Motor neuron (in vitro differentiated cells): ENCODE measurements around the gene WNK1. TPM values are rescaled to one million over a fixed set of nuclear protein-coding genes. Genes with fewer than 3 reads are reported as not detected.
A peak's percentile ranks its signal among the peaks of the same experiment; 100 is the strongest.

Experiments
- ATAC-seq, 8 experiments: fragments of 200-7000 bp; cut with Tn5 transposase; replicated peaks in 6 of 8; 2 replicates each; pipeline ENCODE4 v1.8.0; 2021; ENCODE audit warnings: mild to moderate bottlenecking in 8 of 8, moderate library complexity in 8 of 8
- H3K27ac ChIP-seq, 2 donors: fragments of 250-450 bp; sonication (Bioruptor Pico); 2 replicates each; pipeline ENCODE4 v1.9.0; 2021; ENCODE audit warnings: antibody characterized with exemption in 2 of 2, mild to moderate bottlenecking in 2 of 2, moderate library complexity in 1 of 2
- H3K4me1 ChIP-seq, 2 donors: fragments of 250-450 bp; sonication (Bioruptor Pico); replicated peaks in 1 of 2; 2 replicates each; pipeline ENCODE4 v1.6.1; 2021; ENCODE audit warnings: antibody characterized with exemption in 2 of 2, mild to moderate bottlenecking in 2 of 2, moderate library complexity in 1 of 2
- H3K4me3 ChIP-seq, 5 donors: fragments of 250-450 bp; sonication (Bioruptor Pico); 2 replicates each; pipeline ENCODE4 v1.9.0; 2021; ENCODE audit warnings: antibody characterized with exemption in 5 of 5, mild to moderate bottlenecking in 5 of 5, moderate library complexity in 4 of 5
- WGBS, 10 experiments: fragments of 450-650 bp; shearing (Covaris generic); methylation state at CpG; one replicate each; pipeline ENCODE4 v1.0.0; 2022; 5-methylcytosine and 5-hydroxymethylcytosine counted together
- in situ Hi-C, 9 experiments: fragments of 400-800 bp; cut with MboI; loops; one replicate each; pipeline ENCODE4 v1.15.0; 2021; ENCODE audit warnings: low sequenced_read_pairs in 9 of 9, low pct_unique_long_range_greater_than_20kb in 2 of 9; ENCODE audit not compliant: unreplicated experiment in 9 of 9
- total RNA-seq, 8 experiments: library from RNA; unstranded; fragments of 300-600 nt; gene quantifications; 2 replicates each; pipeline versions ENCODE4 v1.2.3 to v1.2.4, GENCODE V29; 2022

The WNK1 gene
- total RNA-seq, 8 experiments from 2014 or later: 40.8 to 124 (median 69.9) TPM

GRCh38 chr12:817941-818600 lies 65.7 kb downstream of the WNK1 start:
- Histone ChIP-seq H3K27ac (no peak overlapping the region), H3K4me1 (no peaks in the 10 kb centered on the region), H3K4me3 (no peak overlapping the region)
- 40 to 100% (median 82%) methylated on average over 1 to 3 of the region's 3 CpGs for WGBS, 10 experiments
- peak in 1 of 8 experiments; percentile 32 for ATAC-seq
- in situ Hi-C loops: loop anchor here in 1 of 9 experiments (25.0 kb wide), 1 partner anchor 256 kb away; no protein-coding TSS in a partner anchor

DNA sequence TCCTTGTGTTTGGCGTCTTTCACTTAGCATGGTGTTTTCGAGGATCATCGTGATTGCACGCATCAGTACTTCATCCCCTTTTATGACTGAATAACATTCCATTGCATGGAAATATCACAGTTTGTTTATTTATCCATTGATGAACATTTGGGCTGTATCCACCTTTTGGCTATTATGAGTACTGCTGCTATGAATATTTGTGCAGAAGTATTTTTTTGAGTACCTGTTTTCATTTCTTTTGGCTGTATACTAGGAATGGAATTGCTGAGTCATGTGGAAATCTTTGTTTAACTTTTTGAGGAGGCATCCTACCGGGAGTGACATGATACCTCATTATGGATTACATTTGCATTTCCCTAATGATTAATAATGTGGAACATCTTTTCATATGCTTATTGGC lies 66.4 kb downstream of the WNK1 start:
- no peak for ATAC-seq
- WGBS, 10 experiments: 70 to 100% (median 96%) methylated on average over 2 to 5 of the region's 5 CpGs
- no peak overlapping the region for H3K27ac ChIP-seq

DNA sequence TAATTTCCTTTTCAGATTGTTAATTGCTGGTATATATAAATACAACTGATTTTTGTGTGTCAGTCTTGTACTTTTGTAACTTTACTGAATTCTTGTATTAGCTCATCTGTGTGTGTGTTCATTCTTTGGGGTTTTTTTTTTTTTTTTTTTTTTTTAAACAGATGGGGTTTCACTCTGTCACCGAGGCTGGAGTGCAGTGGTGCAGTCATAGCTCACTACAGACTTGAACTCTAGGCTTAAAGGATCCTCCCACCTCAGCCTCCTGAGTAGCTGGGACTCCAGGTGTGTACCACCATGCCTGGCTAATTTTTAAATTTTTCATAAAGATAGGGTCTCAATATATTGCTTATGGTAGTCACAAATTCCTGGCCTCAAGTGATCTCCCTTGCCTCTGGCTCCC lies 68.0 kb downstream of the WNK1 start:
- in situ Hi-C loops: loop anchor here in 1 of 9 experiments (25.0 kb wide), 1 partner anchor 258 kb away; no protein-coding TSS in a partner anchor
- H3K4me1 ChIP-seq: no peaks in the 10 kb centered on the region
- no peak for ATAC-seq
- no peak overlapping the region for H3K27ac ChIP-seq
- H3K4me3 ChIP-seq: no peak overlapping the region
- 22 to 100% (median 92%) methylated on average over 1 of the region's 1 CpG; no CpG with 5 or more reads in 5 of the 10 experiments for WGBS, 10 experiments

More for the DNA sequence above, 66.4 kb downstream of the WNK1 start:
- Histone ChIP-seq H3K4me1 (no peaks in the 10 kb centered on the region), H3K4me3 (no peak overlapping the region)
- in situ Hi-C loops: loop anchor here in 1 of 9 experiments (25.0 kb wide), 1 partner anchor 256 kb away; no protein-coding TSS in a partner anchor

GRCh38 chr12:823028-823698 lies 70.8 kb downstream of the WNK1 start:
- Histone ChIP-seq H3K4me3 (no peak overlapping the region), H3K27ac (no peak overlapping the region), H3K4me1 (no peaks in the 10 kb centered on the region)
- in situ Hi-C loops: loop anchor here in 1 of 9 experiments (25.0 kb wide), 1 partner anchor 261 kb away; no protein-coding TSS in a partner anchor
- ATAC-seq: no peak
- 69 to 100% (median 97%) methylated on average over 1 to 2 of the region's 2 CpGs for WGBS, 10 experiments

DNA sequence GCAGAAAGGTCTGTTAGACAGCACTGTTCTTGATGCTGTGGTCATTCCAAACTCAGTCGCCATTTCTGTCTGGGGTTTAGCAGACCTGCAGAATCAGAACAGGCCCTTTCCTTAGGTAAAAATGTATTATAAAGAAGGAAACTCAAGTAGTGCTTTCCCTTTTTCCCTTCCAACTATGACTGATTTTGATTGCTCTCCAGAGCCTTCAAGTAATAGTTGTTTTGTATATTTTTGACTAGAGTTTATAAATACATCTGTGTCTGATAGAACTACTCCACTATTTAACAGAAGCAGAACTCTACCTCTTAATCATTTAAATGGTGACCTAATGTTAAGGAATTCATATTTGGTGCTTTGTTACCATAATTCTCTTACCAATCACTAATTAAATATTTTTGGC lies 74.0 kb downstream of the WNK1 start:
- no peak for ATAC-seq

DNA sequence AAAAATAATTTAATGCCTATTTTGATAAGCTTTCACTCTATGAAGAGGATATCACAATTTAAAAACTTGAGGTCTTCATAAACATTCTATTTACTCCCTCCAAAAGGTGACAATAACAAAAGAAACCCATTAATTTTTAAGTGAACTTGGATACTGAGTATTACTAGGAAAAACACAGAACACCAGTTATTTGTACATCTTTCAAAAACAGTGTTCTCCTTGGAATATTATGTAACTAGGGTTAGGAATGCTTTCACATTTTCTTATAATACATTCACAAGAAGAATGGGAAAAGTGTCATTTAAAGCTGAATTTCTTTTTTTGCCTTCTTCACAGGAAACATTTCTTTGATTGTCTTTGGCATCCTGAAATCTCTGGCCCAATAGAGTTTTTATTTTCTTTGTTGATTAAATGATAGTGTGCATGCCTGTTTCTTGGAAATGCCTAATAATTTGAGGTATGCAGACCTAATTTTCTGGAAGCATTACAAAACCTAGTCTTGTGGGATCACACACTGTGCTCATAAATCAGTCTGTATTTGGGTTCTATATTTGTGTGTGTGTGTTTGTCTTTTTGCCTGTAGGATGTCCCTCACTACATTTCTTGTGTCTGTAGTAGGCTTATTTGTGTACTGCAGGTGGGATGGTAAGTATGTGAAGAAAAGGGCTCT lies 76.5 kb downstream of the WNK1 start:
- no peak overlapping the region for H3K4me3 ChIP-seq
- no peaks in the 10 kb centered on the region for H3K4me1 ChIP-seq
- in situ Hi-C loops: no loop called here
- no peak overlapping the region for H3K27ac ChIP-seq
- ATAC-seq: no peak

More for the DNA sequence above, 74.0 kb downstream of the WNK1 start:
- 100% methylated on average over 1 of the region's 1 CpG; no CpG with 5 or more reads in 5 of the 10 experiments for WGBS, 10 experiments
- no peaks in the 10 kb centered on the region for H3K4me1 ChIP-seq
- H3K27ac ChIP-seq: no peak overlapping the region
- no peak overlapping the region for H3K4me3 ChIP-seq
- in situ Hi-C loops: no loop called here

DNA sequence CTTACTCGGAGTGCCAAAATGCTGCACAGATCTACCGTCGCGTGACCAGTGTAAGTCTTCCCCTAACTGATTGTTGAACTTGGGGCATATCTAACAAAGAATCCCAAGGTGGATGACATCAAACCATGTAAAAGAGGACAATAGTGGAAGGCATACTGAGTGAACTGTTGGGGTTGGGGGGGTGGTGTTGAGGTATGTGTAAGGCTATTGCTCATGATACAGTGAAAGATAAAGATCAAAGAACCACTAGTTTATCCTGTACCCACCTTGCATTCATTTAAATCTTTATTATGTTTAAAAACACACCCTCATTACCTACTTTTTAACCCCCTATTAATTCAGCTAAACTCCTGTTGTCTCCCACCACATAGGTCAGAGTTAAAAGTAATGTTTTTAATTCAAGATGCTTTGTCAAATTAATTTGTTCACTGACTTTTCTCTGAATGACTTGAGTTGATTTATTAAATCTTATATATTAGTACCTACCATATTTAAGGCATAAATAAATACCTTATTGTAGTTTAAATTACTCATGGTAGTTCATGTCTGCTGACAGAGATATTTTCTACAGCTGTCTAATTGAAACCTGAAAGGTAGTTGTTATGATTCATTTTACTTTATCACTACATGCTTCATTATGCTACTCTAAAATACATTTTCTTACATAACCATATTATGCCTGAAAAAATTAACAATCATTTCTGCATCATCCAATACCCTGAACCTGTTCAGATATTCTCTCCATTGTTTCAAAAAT lies 77.9 kb downstream of the WNK1 start:
- Histone ChIP-seq H3K27ac (no peak overlapping the region), H3K4me3 (no peak overlapping the region), H3K4me1 (no peaks in the 10 kb centered on the region)
- in situ Hi-C loops: no loop called here
- no peak for ATAC-seq
- 81 to 100% (median 96%) methylated on average over 2 to 4 of the region's 4 CpGs; no CpG with 5 or more reads in 5 of the 10 experiments for WGBS, 10 experiments

DNA sequence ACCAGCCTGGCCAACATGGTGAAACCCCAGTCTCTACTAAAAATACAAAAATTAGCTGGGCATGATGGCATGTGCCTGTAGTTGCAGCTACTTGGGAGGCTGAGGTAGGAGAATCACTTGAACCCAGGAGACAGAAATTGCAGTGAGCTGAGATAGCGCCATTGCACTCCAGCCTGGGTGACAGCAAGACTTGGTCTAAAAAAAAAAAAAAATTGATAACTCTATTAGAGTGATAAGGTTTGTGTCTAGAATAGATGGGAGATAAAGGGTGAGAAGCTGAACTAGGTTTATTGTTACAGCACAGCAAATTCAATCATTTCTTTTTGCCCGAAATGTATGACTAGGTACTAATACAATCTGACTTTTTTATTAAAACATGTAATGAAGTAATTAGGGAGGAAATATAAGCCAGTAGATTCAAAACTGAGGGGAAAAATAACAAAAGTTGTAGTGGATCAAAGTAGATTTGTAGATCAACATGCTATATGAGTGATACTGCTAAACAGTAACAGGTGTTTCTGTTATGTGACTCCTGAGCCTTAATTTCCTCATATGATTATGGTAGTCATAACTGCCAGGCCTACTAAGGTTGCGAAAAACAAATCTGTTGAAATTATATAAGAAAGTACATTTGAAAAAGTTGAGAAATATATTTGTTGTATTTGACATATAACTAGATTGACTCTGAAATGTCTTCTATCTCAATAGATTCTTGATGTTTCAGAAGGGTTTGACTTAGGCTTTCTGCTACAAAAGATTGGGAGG lies 83.6 kb downstream of the WNK1 start:
- no peak overlapping the region for H3K4me3 ChIP-seq
- H3K4me1 ChIP-seq: no peaks in the 10 kb centered on the region
- no peak overlapping the region for H3K27ac ChIP-seq
- no peak for ATAC-seq
- 83 to 100% (median 97%) methylated on average over 2 to 3 of the region's 3 CpGs; no CpG with 5 or more reads in 2 of the 10 experiments for WGBS, 10 experiments
- in situ Hi-C loops: no loop called here

DNA sequence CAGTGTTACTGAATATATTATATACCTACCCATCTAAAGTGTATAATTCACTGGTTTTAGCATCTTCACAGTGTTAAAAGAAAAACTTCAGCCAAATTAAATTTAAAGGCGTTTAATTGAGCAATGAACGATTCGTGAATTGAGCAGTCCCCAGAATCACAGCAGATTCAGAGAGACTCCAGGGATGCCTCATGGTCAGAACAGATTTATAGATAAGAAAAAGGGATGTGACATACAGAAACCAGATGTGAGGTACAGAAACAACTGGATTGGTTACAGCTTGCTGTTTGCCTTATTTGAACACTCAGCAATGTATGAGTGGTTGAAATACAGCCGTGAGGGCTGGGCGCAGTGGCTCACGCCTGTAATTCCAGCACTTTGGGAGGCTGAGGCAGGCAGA lies 84.6 kb downstream of the WNK1 start:
- 71 to 100% (median 90%) methylated on average over 3 to 4 of the region's 6 CpGs; no CpG with 5 or more reads in 4 of the 10 experiments for WGBS, 10 experiments
- H3K4me1 ChIP-seq: no peaks in the 10 kb centered on the region
- no peak overlapping the region for H3K4me3 ChIP-seq
- no peak for ATAC-seq
- H3K27ac ChIP-seq: no peak overlapping the region
- in situ Hi-C loops: no loop called here

DNA sequence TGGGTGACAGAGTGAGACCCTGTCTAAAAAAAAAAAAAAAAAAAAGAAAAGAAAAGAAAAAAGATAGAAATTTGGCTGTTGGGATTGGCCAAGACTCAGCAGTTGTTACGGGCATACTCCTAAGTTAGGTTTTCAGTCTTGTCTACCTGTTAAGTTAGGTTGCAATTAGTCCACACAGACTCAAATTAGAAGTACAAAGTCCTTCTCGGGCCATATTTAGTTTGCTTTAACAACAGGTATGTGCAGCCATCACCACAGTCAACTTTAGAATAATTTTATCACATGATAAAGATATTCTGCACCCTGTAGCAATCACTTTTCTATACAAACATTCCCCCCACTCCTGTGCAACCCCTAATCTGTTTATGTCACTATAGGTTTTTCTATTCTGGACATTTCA lies 85.2 kb downstream of the WNK1 start:
- H3K4me1 ChIP-seq: no peaks in the 10 kb centered on the region
- in situ Hi-C loops: no loop called here
- no peak for ATAC-seq
- no peak overlapping the region for H3K27ac ChIP-seq
- 86 to 100% (median 100%) methylated on average over 1 to 2 of the region's 2 CpGs; no CpG with 5 or more reads in 1 of the 10 experiments for WGBS, 10 experiments
- no peak overlapping the region for H3K4me3 ChIP-seq

DNA sequence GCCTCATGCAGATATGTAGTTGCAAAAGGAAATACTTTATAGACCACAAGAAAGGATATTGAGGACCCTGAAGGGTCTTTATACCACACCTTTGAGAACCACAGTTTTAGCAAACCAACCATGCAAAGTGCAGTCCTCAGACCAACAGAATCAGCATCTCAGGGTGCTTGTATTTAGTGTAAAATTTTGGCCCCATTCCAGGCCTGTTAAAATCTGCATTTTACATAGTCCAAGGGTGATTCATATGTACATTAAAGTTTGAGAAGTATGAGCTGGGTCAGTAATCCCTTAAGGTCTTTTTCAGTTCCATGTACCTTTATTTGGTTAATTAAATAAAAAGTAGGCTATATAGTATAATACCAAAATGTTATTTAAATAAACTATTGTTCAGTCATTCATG lies 91.2 kb downstream of the WNK1 start:
- ATAC-seq: peak in 3 of 8 experiments; percentile 79 to 96 (median 79)
- Histone ChIP-seq H3K4me3 (no peak overlapping the region), H3K27ac (no peak overlapping the region), H3K4me1 (no peaks in the 10 kb centered on the region)
- in situ Hi-C loops: no loop called here

DNA sequence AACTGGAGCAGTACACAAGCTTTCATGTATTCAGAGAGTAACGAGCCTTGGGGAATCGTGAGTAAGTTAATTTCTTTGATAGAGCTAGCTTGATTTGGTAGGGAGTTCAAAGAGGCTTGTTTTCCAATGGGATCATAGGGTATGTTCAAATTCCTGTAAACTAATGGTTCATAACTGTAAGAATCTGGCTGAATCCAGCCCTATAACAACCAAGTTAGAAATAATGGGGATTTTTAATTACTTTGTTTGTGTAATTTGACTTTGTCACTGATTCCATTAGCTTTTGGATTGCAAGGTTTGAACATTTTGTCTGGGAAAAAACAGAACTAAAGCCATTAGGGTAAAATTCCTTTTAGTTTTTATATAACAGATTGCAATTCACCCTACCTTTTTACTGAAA lies 94.0 kb downstream of the WNK1 start:
- H3K27ac ChIP-seq: no peak overlapping the region
- in situ Hi-C loops: no loop called here
- 80 to 100% (median 100%) methylated on average over 1 to 2 of the region's 2 CpGs; no CpG with 5 or more reads in 1 of the 10 experiments for WGBS, 10 experiments

More for the DNA sequence above, 94.0 kb downstream of the WNK1 start:
- Histone ChIP-seq H3K4me1 (no peaks in the 10 kb centered on the region), H3K4me3 (no peak overlapping the region)
- ATAC-seq: no peak
